ENCODE results near the gene SYT5. TPM values are rescaled to one million over a fixed set of nuclear protein-coding genes. Genes with fewer than 3 reads are reported as not detected.
A peak's percentile ranks its signal among the peaks of the same experiment; 100 is the strongest.

The SYT5 gene
- total and polyA plus RNA-seq, 2 donors (not counting 3 experiments of a cell fraction or from before 2014, with no cell fraction given) = 0.42 TPM; not detected in 1

GRCh38 chr19:55141696-55142095 is 38.4 kb downstream of the SYT5 start:
- DNase-seq (ENCODE audit: low read depth, low spot score) (no peak), FAIRE-seq (no peak)
- Histone ChIP-seq H3K79me2 (ENCODE audit: control insufficient read depth, insufficient read depth, low read length) (no peaks in the 10 kb centered on the region), H3K4me3 (replicated peaks in 1 of 3; ENCODE audit: insufficient read depth in 1 of 3, low read depth in 1 of 3, low read length in 3 of 3) (no peak overlapping the region), H3K4me2 (ENCODE audit: insufficient read depth, low read length) (no peak overlapping the region), H4K20me1 (replicated peaks; ENCODE audit: control insufficient read depth, extremely low read depth, insufficient read depth, low read length) (no peaks in the 10 kb centered on the region), H3K9ac (replicated peaks; ENCODE audit: extremely low read depth, insufficient read depth, low read length) (no peak overlapping the region), H3K27me3 (ENCODE audit: control insufficient read depth in 2 of 2, insufficient read depth in 2 of 2, low read length in 2 of 2) (peaks cover 4 to 5% of the 10 kb centered on the region in 2 experiments), H3K9me1 (replicated peaks; ENCODE audit: control insufficient read depth, extremely low read depth, insufficient read depth, low read length) (no peaks in the 10 kb centered on the region), H3K36me3 (ENCODE audit: control insufficient read depth in 2 of 2, extremely low read depth in 1 of 2, insufficient read depth in 2 of 2, low read length in 2 of 2) (no peaks in the 10 kb centered on the region), H3K4me1 (ENCODE audit: control insufficient read depth, extremely low read depth, insufficient read depth, low read length) (no peaks in the 10 kb centered on the region), H3K27ac (ENCODE audit: insufficient read depth, low read depth, low read length) (no peak overlapping the region), H2AFZ (ENCODE audit: low read depth, low read length) (peak overlapping the region; percentile 4), H3K9me3 (replicated peaks; ENCODE audit: control insufficient read depth, insufficient read depth, low read length) (no peaks in the 10 kb centered on the region)
- POLR2A ChIA-PET = interaction anchor here (0.7 kb wide), 1 partner anchor 18 kb away, joined by 3 read pairs; no protein-coding TSS in a partner anchor
- no TSS peak for BruUV-seq (replicated peaks)
- TF ChIP-seq GATA2 (IDR thresholded peaks at IDR 0.05; ENCODE audit: insufficient read depth, insufficient read length, low read depth, low read length) (no peak), JUN (IDR thresholded peaks at IDR 0.05; ENCODE audit: borderline replicate concordance, insufficient read depth, insufficient read length, low read depth) (no peak), FOS (IDR thresholded peaks at IDR 0.05; ENCODE audit: borderline replicate concordance, insufficient read depth, low read length) (no peak), POLR2A (IDR thresholded peaks at IDR 0.05; ENCODE audit: low read depth, low read length) (no peak), MYC (IDR thresholded peaks at IDR 0.05; ENCODE audit: low read depth, low read length) (no peak), CTCF (IDR thresholded peaks at IDR 0.05; ENCODE audit: extremely low read depth in 1 of 2, insufficient read depth in 1 of 2, low read depth in 1 of 2, low read length in 2 of 2) (no peak), EZH2 (IDR thresholded peaks at IDR 0.05; ENCODE audit: borderline replicate concordance, low read depth, low read length, severe bottlenecking) (no peak), POLR2AphosphoS5 (IDR thresholded peaks at IDR 0.05; ENCODE audit: insufficient read depth, low read depth, low read length) (no peak)
- TF ChIP-seq, protein P1, sequence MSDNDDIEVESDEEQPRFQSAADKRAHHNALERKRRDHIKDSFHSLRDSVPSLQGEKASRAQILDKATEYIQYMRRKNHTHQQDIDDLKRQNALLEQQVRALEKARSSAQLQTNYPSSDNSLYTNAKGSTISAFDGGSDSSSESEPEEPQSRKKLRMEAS (IDR thresholded peaks at IDR 0.05; ENCODE audit: insufficient read depth, insufficient read length) = no peak
- CTCF ChIA-PET = interaction anchor here (0.6 to 4.5 kb wide), 51 partner anchors 9 to 939 kb away, joined by 3 to 90 read pairs (median 4); partner anchors contain the start of genes DNAAF3, ISOC2, KMT5C and NAT14
- dilution Hi-C loops (cut with MboI; ENCODE audit: extremely low pct_ligation_motif_present, low sequenced_read_pairs) = no loop called here
- intact Hi-C loops (cut with micrococcal nuclease) = loop anchor here (1.0 to 10.0 kb wide), 8 partner anchors 19 to 491 kb away; partner anchors contain the start of genes RPL28 and TMEM238

All from endothelial cell of umbilical vein (primary cell).